HCT116 (cell line): Measurements from ENCODE around the gene FAAP100. TPM values are rescaled to one million over a fixed set of nuclear protein-coding genes. Genes with fewer than 3 reads are reported as not detected.

ENCODE experiments used
- ATAC-seq: fragments of 200-7000 bp; cut with Tn5 transposase; 2 replicates; pipeline ENCODE4 v1.9.1; 2020; ENCODE audit warnings: mild to moderate bottlenecking, moderate library complexity
- BruUV-seq: library from RNA; stranded (reverse); fragments of 400-500 nt; replicated peaks from 2 replicates; lab custom pipeline; 2021; lab: Mats Ljungman, UMichigan
- CTCF ChIA-PET: fragments of 300-600 bp; sonication (Branson Sonifier 250); formaldehyde crosslinking; loops from one replicate; lab custom pipeline; 2021; ENCODE audit warnings: antibody characterized with exemption; lab: Charles Lee
- POLR2A ChIA-PET: fragments of 300-600, 350-600 bp; sonication (Branson Sonifier 250); formaldehyde crosslinking; loops from one replicate; lab custom pipeline; 2021; ENCODE audit warnings: antibody characterized with exemption; lab: Charles Lee
- RAD21 ChIA-PET, 2 experiments: fragments of 300-600 bp; sonication (Branson Sonifier 250); formaldehyde crosslinking; loops; one replicate each; lab custom pipeline; 2023; ENCODE audit warnings: low total read pairs in 2 of 2; ENCODE audit not compliant: uncharacterized antibody in 2 of 2, unreplicated experiment in 2 of 2, low non-redundant PET in 1 of 2; lab: Charles Lee
- DNase-seq: peaks from one replicate; pipeline ENCODE4 v3.0.0-alpha.2; 2010; ENCODE audit warnings: low read depth, low spot score
- H2AFZ ChIP-seq: fragments of 200-600 bp; shearing (Covaris generic), sonication (generic); 2 replicates; pipeline ENCODE4 v1.6.1; 2017; ENCODE audit warnings: low read depth, mixed run types, mixed read lengths, antibody characterized with exemption, low read length; ENCODE audit not compliant: poor library complexity, severe bottlenecking
- H3K27ac ChIP-seq: 2 replicates; pipeline ENCODE4 v1.5.1; 2012; ENCODE audit warnings: low read depth, low read length
- H3K27me3 ChIP-seq: fragments of 200-600 bp; sonication (generic); 2 replicates; pipeline ENCODE4 v1.6.1; 2016; ENCODE audit warnings: mixed run types, low read length, mixed read lengths; ENCODE audit not compliant: insufficient read depth
- H3K36me3 ChIP-seq, 2 experiments: fragments of 200-500 bp in 1 of 2; fragments of 200-600 bp in 1 of 2; sonication (Bioruptor generic) in 1 of 2; sonication (generic) in 1 of 2; 2 replicates each; pipeline versions ENCODE4 v1.5.1 to v1.6.1; 2014 to 2016; ENCODE audit warnings: low read length in 2 of 2, inconsistent platforms in 1 of 2, mixed read lengths in 1 of 2, mixed run types in 1 of 2; ENCODE audit not compliant: insufficient read depth in 2 of 2, control insufficient read depth in 1 of 2
- H3K4me1 ChIP-seq, 2 experiments: fragments of 200-600 bp in 1 of 2; sonication (generic) in 1 of 2; 2 replicates each; pipeline versions ENCODE4 v1.5.1 to v1.6.1; 2012 to 2017; ENCODE audit warnings: low read length in 2 of 2, inconsistent platforms in 1 of 2, mild to moderate bottlenecking in 1 of 2, mixed read lengths in 1 of 2, mixed run types in 1 of 2, moderate library complexity in 1 of 2; ENCODE audit not compliant: insufficient read depth in 2 of 2, control insufficient read depth in 1 of 2
- H3K4me2 ChIP-seq: fragments of 200-600 bp; sonication (generic); 2 replicates; pipeline ENCODE4 v1.6.1; 2017; ENCODE audit warnings: mixed run types, low read length, mixed read lengths
- H3K4me3 ChIP-seq, 2 experiments: fragments of 200-600 bp in 1 of 2; sonication (generic) in 1 of 2; replicated peaks in 1 of 2; 2 replicates each; pipeline ENCODE4 v1.5.1; 2011 to 2016; ENCODE audit warnings: low read length in 2 of 2, control low read depth in 1 of 2, low read depth in 1 of 2, mild to moderate bottlenecking in 1 of 2, mixed read lengths in 1 of 2, mixed run types in 1 of 2
- H3K79me2 ChIP-seq: fragments of 200-600 bp; sonication (generic); 2 replicates; pipeline ENCODE4 v1.6.1; 2017; ENCODE audit warnings: mild to moderate bottlenecking, mixed run types, low read length, moderate library complexity, mixed read lengths; ENCODE audit not compliant: insufficient read depth
- H3K9ac ChIP-seq: fragments of 200-600 bp; sonication (generic); 2 replicates; pipeline ENCODE4 v1.6.1; 2016; ENCODE audit warnings: low read length, mixed read lengths
- H3K9me2 ChIP-seq: fragments of 200-600 bp; sonication (generic), shearing (Covaris generic); 2 replicates; pipeline ENCODE4 v1.6.1; 2017; ENCODE audit warnings: mixed run types, mild to moderate bottlenecking, moderate library complexity; ENCODE audit not compliant: insufficient read depth
- H3K9me3 ChIP-seq, 2 experiments: fragments of 200-500 bp in 1 of 2; fragments of 200-600 bp in 1 of 2; sonication (Bioruptor generic) in 1 of 2; sonication (generic) in 1 of 2; 2 replicates each; pipeline ENCODE4 v1.6.1; 2014 to 2017; ENCODE audit warnings: low read length in 2 of 2, mixed read lengths in 2 of 2, inconsistent platforms in 1 of 2, low read depth in 1 of 2, mild to moderate bottlenecking in 1 of 2, mixed run types in 1 of 2, moderate library complexity in 1 of 2; ENCODE audit not compliant: control insufficient read depth in 1 of 2, insufficient read depth in 1 of 2
- H4K20me1 ChIP-seq: fragments of 200-600 bp; sonication (generic), shearing (Covaris generic); 2 replicates; pipeline ENCODE4 v1.6.1; 2017; ENCODE audit warnings: mixed run types, mild to moderate bottlenecking, moderate library complexity; ENCODE audit not compliant: insufficient read depth
- ATF3 ChIP-seq: IDR thresholded peaks from 2 replicates; pipeline ENCODE4 v1.6.1; 2012
- CBX3 ChIP-seq: IDR thresholded peaks from 2 replicates; pipeline ENCODE4 v1.6.1; 2012; ENCODE audit warnings: low read depth
- CEBPB ChIP-seq: IDR thresholded peaks from 2 replicates; pipeline ENCODE4 v1.6.1; 2012; ENCODE audit warnings: low read depth
- EGR1 ChIP-seq: IDR thresholded peaks from 2 replicates; pipeline ENCODE4 v1.6.1; 2012; ENCODE audit warnings: low read depth
- ELF1 ChIP-seq: IDR thresholded peaks from 2 replicates; pipeline ENCODE4 v1.6.1; 2012; ENCODE audit warnings: low read depth, borderline replicate concordance
- EZH2 ChIP-seq: fragments of 200-600 bp; sonication (generic); IDR thresholded peaks from 2 replicates; pipeline ENCODE4 v1.6.1; 2017; ENCODE audit warnings: antibody characterized with exemption, mixed run types
- FOSL1 ChIP-seq: IDR thresholded peaks from 2 replicates; pipeline ENCODE4 v1.6.1; 2012; ENCODE audit warnings: low read depth
- JUND ChIP-seq: IDR thresholded peaks from 2 replicates; pipeline ENCODE4 v1.6.1; 2012
- MAX ChIP-seq: IDR thresholded peaks from 2 replicates; pipeline ENCODE4 v1.6.1; 2012
- POLR2A ChIP-seq: IDR thresholded peaks from 2 replicates; pipeline ENCODE4 v1.7.0; 2011; ENCODE audit warnings: borderline replicate concordance; ENCODE audit not compliant: insufficient read depth, insufficient read length; ENCODE audit errors: extremely low read depth
- POLR2AphosphoS5 ChIP-seq: IDR thresholded peaks from 2 replicates; pipeline ENCODE4 v1.6.1; 2011; ENCODE audit warnings: mild to moderate bottlenecking, low read depth, low read length, moderate library complexity
- RAD21 ChIP-seq: IDR thresholded peaks from 2 replicates; pipeline ENCODE4 v1.6.1; 2012; ENCODE audit warnings: low read depth, mild to moderate bottlenecking
- SIN3A ChIP-seq: IDR thresholded peaks from 2 replicates; pipeline ENCODE4 v1.6.1; 2012; ENCODE audit warnings: low read depth
- SRF ChIP-seq: IDR thresholded peaks from 2 replicates; pipeline ENCODE4 v1.6.1; 2012; ENCODE audit warnings: low read depth
- TCF7L2 ChIP-seq: IDR thresholded peaks from 2 replicates; pipeline ENCODE4 v1.7.0; 2011; ENCODE audit warnings: borderline replicate concordance, inconsistent platforms; ENCODE audit not compliant: insufficient read depth, insufficient read length; ENCODE audit errors: extremely low read depth
- ZNF274 ChIP-seq: fragments of 200-500 bp; sonication (Bioruptor generic); IDR thresholded peaks from 2 replicates; pipeline ENCODE4 v1.6.1; 2014; ENCODE audit warnings: mild to moderate bottlenecking, low read depth, low read length, inconsistent platforms
- intact Hi-C: fragments of 100-400 bp; cut with micrococcal nuclease; formaldehyde crosslinking; loops from 2 replicates; pipeline ENCODE4 v1.10.0; 2022
- total RNA-seq: library from RNA; stranded (reverse); gene quantifications from one replicate; pipeline ENCODE4 v1.2.1, GENCODE V29; 2021; ENCODE audit not compliant: unreplicated experiment
- TF ChIP-seq, protein P1 (sequence below): IDR thresholded peaks from 2 replicates; pipeline ENCODE4 v1.6.1; 2012; ENCODE audit warnings: low read depth

FAAP100 gene
- total RNA-seq, 1 experiment from 2014 or later = 53.4 TPM

GRCh38 chr17:81502471-81503017 is 49.6 kb downstream of the FAAP100 start:
- Histone ChIP-seq H3K9me2 (no peaks in the 10 kb centered on the region), H3K9me3 (no peaks in the 10 kb centered on the region), H3K4me2 (no peak overlapping the region), H3K4me3 (no peak overlapping the region), H3K27ac (no peak overlapping the region), H3K27me3 (no peaks in the 10 kb centered on the region), H3K4me1 (peaks cover 0 to 10% of the 10 kb centered on the region in 2 experiments; a peak in 1 of 4 replicates), H4K20me1 (no peaks in the 10 kb centered on the region), H3K9ac (no peak overlapping the region), H3K79me2 (no peaks in the 10 kb centered on the region), H2AFZ (no peak overlapping the region), H3K36me3 (no peaks in the 10 kb centered on the region)
- ChIA-PET CTCF (no interaction called here), POLR2A (interaction anchor here (1.5 kb wide), 1 partner anchor 10 kb away, joined by 4 read pairs; the partner anchor contains the start of gene ACTG1), RAD21 (no interaction called here)
- DNase-seq = no peak
- ATAC-seq = no peak
- no TSS peak for BruUV-seq
- intact Hi-C loops = no loop called here
- TF ChIP-seq ELF1 (no peak), SIN3A (no peak), SRF (no peak), POLR2AphosphoS5 (no peak)
- TF ChIP-seq, protein P1, sequence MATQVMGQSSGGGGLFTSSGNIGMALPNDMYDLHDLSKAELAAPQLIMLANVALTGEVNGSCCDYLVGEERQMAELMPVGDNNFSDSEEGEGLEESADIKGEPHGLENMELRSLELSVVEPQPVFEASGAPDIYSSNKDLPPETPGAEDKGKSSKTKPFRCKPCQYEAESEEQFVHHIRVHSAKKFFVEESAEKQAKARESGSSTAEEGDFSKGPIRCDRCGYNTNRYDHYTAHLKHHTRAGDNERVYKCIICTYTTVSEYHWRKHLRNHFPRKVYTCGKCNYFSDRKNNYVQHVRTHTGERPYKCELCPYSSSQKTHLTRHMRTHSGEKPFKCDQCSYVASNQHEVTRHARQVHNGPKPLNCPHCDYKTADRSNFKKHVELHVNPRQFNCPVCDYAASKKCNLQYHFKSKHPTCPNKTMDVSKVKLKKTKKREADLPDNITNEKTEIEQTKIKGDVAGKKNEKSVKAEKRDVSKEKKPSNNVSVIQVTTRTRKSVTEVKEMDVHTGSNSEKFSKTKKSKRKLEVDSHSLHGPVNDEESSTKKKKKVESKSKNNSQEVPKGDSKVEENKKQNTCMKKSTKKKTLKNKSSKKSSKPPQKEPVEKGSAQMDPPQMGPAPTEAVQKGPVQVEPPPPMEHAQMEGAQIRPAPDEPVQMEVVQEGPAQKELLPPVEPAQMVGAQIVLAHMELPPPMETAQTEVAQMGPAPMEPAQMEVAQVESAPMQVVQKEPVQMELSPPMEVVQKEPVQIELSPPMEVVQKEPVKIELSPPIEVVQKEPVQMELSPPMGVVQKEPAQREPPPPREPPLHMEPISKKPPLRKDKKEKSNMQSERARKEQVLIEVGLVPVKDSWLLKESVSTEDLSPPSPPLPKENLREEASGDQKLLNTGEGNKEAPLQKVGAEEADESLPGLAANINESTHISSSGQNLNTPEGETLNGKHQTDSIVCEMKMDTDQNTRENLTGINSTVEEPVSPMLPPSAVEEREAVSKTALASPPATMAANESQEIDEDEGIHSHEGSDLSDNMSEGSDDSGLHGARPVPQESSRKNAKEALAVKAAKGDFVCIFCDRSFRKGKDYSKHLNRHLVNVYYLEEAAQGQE = no peak

- DNase-seq (no peak), ATAC-seq (no peak)
- H3K36me3 ChIP-seq = no peaks in the 10 kb centered on the region
- intact Hi-C loops = no loop called here
- no peaks in the 10 kb centered on the region for H3K9me2 ChIP-seq
- H3K9ac ChIP-seq = no peak overlapping the region
- H3K4me1 ChIP-seq = peaks cover 2 to 13% of the 10 kb centered on the region in 2 experiments; a peak in 3 of 4 replicates
- H2AFZ ChIP-seq = no peak overlapping the region
- TF ChIP-seq CBX3 = no peak
- no peak for TF ChIP-seq TCF7L2
- TF ChIP-seq POLR2AphosphoS5 = no peak
- no peak for TF ChIP-seq EZH2
- TF ChIP-seq FOSL1 = no peak
- TF ChIP-seq RAD21 = no peak
- TF ChIP-seq ZNF274 = no peak
- TF ChIP-seq ATF3 = no peak
- TF ChIP-seq EGR1 = no peak
- TF ChIP-seq SIN3A = no peak
- TF ChIP-seq CEBPB = no peak
- no peak for TF ChIP-seq JUND
- TF ChIP-seq MAX = no peak
- TF ChIP-seq POLR2A = no peak
- H3K4me2 ChIP-seq = peak overlapping the region; percentile 9; the same call in 1 of the 2 replicates
- RAD21 ChIA-PET = no interaction called here
- CTCF ChIA-PET = no interaction called here
- POLR2A ChIA-PET = interaction anchor here (1.2 to 3.9 kb wide), 2 partner anchors 9 to 12 kb away, joined by 4 to 26 read pairs; partner anchors contain the start of gene ACTG1
- no peaks in the 10 kb centered on the region for H3K27me3 ChIP-seq
- no peaks in the 10 kb centered on the region for H3K9me3 ChIP-seq
- H3K4me3 ChIP-seq = no peak overlapping the region
- no TSS peak for BruUV-seq
- no peaks in the 10 kb centered on the region for H3K79me2 ChIP-seq
- H4K20me1 ChIP-seq = no peaks in the 10 kb centered on the region
- no peak overlapping the region for H3K27ac ChIP-seq
These were observed 52.1 kb downstream of the FAAP100 start for GRCh38 chr17:81500047-81500446.
